HEK293 (cell line): ENCODE data around the gene BAG1.

Experiments
- HIC1 ChIP-seq: fragments of 450-650 bp; formaldehyde crosslinking; IDR thresholded peaks from 2 replicates; pipeline ENCODE4 v1.5.1; 2016; ENCODE audit warnings: missing biosample characterization, missing genetic modification characterization
- HOXC10 ChIP-seq: sonication (generic); formaldehyde crosslinking; IDR thresholded peaks from 2 replicates; pipeline ENCODE4 v1.8.1; 2023; ENCODE audit warnings: mild to moderate bottlenecking, missing genetic modification reagents
- TRIM28 ChIP-seq: IDR thresholded peaks from 2 replicates; pipeline ENCODE4 v1.6.1; 2011; ENCODE audit warnings: low read length, control low read depth, borderline replicate concordance
- ZNF114 ChIP-seq: fragments of 450-650 bp; formaldehyde crosslinking; IDR thresholded peaks from 2 replicates; pipeline ENCODE4 v1.5.0; 2017; ENCODE audit warnings: missing biosample characterization, missing genetic modification characterization
- ZNF133 ChIP-seq: fragments of 450-650 bp; formaldehyde crosslinking; IDR thresholded peaks from 2 replicates; pipeline ENCODE4 v1.5.1; 2016; ENCODE audit warnings: missing biosample characterization, missing genetic modification characterization
- ZNF155 ChIP-seq: fragments of 450-650 bp; formaldehyde crosslinking; IDR thresholded peaks from 2 replicates; pipeline ENCODE4 v1.5.1; 2016; ENCODE audit warnings: missing biosample characterization, missing genetic modification characterization
- ZNF16 ChIP-seq: fragments of 450-650 bp; formaldehyde crosslinking; IDR thresholded peaks from 2 replicates; pipeline ENCODE4 v1.5.1; 2016; ENCODE audit warnings: low read depth, missing biosample characterization, missing genetic modification characterization
- ZNF202 ChIP-seq: fragments of 450-650 bp; formaldehyde crosslinking; IDR thresholded peaks from 2 replicates; pipeline ENCODE4 v1.5.1; 2016; ENCODE audit warnings: missing biosample characterization, missing genetic modification characterization, borderline replicate concordance
- ZNF211 ChIP-seq: fragments of 450-650 bp; formaldehyde crosslinking; IDR thresholded peaks from 2 replicates; pipeline ENCODE4 v1.5.1; 2016; ENCODE audit warnings: low read depth, missing biosample characterization, missing genetic modification characterization
- ZNF248 ChIP-seq: fragments of 450-650 bp; formaldehyde crosslinking; IDR thresholded peaks from 2 replicates; pipeline ENCODE4 v1.5.1; 2017; ENCODE audit warnings: missing biosample characterization, missing genetic modification characterization
- ZNF302 ChIP-seq: fragments of 450-650 bp; formaldehyde crosslinking; IDR thresholded peaks from 2 replicates; pipeline ENCODE4 v1.5.1; 2016; ENCODE audit warnings: missing biosample characterization, missing genetic modification characterization, low read depth
- ZNF398 ChIP-seq: fragments of 450-650 bp; formaldehyde crosslinking; IDR thresholded peaks from 2 replicates; pipeline ENCODE4 v1.5.1; 2017; ENCODE audit warnings: missing biosample characterization, missing genetic modification characterization
- ZNF404 ChIP-seq: fragments of 450-650 bp; formaldehyde crosslinking; IDR thresholded peaks from 2 replicates; pipeline ENCODE4 v1.5.1; 2017; ENCODE audit warnings: missing biosample characterization, missing genetic modification characterization
- ZNF449 ChIP-seq: fragments of 450-650 bp; formaldehyde crosslinking; IDR thresholded peaks from 2 replicates; pipeline ENCODE4 v1.5.1; 2017; ENCODE audit warnings: missing biosample characterization, mild to moderate bottlenecking, missing genetic modification characterization, moderate library complexity
- ZNF529 ChIP-seq: fragments of 450-650 bp; formaldehyde crosslinking; IDR thresholded peaks from 2 replicates; pipeline ENCODE4 v1.5.1; 2017; ENCODE audit warnings: missing genetic modification characterization, missing biosample characterization; ENCODE audit not compliant: insufficient replicate concordance
- ZNF548 ChIP-seq: fragments of 450-650 bp; formaldehyde crosslinking; IDR thresholded peaks from 2 replicates; pipeline ENCODE4 v1.5.1; 2016; ENCODE audit warnings: missing biosample characterization, missing genetic modification characterization
- ZNF629 ChIP-seq: fragments of 450-650 bp; formaldehyde crosslinking; IDR thresholded peaks from 2 replicates; pipeline ENCODE4 v1.5.1; 2017; ENCODE audit warnings: missing biosample characterization, missing genetic modification characterization
- ZNF692 ChIP-seq: fragments of 450-650 bp; formaldehyde crosslinking; IDR thresholded peaks from 2 replicates; pipeline ENCODE4 v1.5.1; 2016; ENCODE audit warnings: missing biosample characterization, missing genetic modification characterization
- ZNF843 ChIP-seq: fragments of 450-650 bp; formaldehyde crosslinking; IDR thresholded peaks from 2 replicates; pipeline ENCODE4 v1.5.1; 2016; ENCODE audit warnings: missing biosample characterization, missing genetic modification characterization
- ZXDB ChIP-seq: fragments of 450-650 bp; formaldehyde crosslinking; IDR thresholded peaks from 2 replicates; pipeline ENCODE4 v1.5.1; 2016; ENCODE audit warnings: missing biosample characterization, missing genetic modification characterization
- TF ChIP-seq, protein P1 (sequence below): fragments of 450-650 bp; formaldehyde crosslinking; IDR thresholded peaks from 2 replicates; pipeline ENCODE4 v1.5.1; 2016; ENCODE audit warnings: missing biosample characterization, missing genetic modification characterization
- TF ChIP-seq, protein P2 (sequence below): fragments of 450-650 bp; formaldehyde crosslinking; IDR thresholded peaks from 2 replicates; pipeline ENCODE4 v1.5.1; 2016; ENCODE audit warnings: missing biosample characterization, missing genetic modification characterization
- TF ChIP-seq, protein P3 (sequence below): fragments of 450-650 bp; formaldehyde crosslinking; IDR thresholded peaks from 2 replicates; pipeline ENCODE4 v1.5.1; 2016; ENCODE audit warnings: missing biosample characterization, missing genetic modification characterization
- TF ChIP-seq, protein P4 (sequence below): IDR thresholded peaks from 2 replicates; pipeline ENCODE4 v1.6.1; 2011; ENCODE audit warnings: mild to moderate bottlenecking, low read depth, low read length, borderline replicate concordance

BAG1 gene

DNA sequence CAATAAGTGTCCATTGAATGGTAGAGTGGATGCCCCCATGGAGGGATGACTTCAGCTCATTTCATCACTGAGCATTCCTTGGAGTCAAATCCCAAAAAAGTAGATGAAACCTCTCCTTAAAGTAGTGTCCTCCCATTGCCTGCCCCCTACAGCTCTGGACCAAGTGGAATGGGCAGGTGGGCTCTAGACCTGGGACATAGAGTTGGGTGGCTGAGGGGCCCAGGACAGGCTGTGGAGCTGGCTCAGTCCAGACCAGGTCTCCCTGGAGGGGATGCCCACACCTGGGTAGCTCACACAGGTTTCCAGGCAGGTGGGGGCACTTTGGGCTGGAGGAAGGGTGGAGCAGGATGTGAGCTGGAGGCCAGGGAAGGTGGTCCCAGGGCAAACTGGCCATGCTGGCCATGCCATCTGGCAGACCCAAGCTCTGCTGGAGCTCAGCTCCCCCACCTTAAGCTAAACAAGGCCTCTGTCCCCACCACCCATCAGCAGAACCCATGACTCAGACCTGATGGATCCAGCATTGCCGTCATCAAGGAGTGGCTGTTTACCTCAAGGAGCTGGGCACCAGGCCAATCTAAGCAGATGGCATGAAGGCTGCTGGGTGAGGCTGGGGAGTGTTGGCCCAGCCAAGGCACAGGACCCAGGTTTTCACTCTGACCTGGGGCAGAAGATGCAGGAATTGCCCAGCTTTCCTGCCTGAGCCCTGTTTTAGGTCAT, 30.7 kb downstream of the BAG1 start (continued):
- TF ChIP-seq, protein P1, sequence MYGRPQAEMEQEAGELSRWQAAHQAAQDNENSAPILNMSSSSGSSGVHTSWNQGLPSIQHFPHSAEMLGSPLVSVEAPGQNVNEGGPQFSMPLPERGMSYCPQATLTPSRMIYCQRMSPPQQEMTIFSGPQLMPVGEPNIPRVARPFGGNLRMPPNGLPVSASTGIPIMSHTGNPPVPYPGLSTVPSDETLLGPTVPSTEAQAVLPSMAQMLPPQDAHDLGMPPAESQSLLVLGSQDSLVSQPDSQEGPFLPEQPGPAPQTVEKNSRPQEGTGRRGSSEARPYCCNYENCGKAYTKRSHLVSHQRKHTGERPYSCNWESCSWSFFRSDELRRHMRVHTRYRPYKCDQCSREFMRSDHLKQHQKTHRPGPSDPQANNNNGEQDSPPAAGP (tag by site-specific recombination), result peak; percentile 95
- no peak for TF ChIP-seq ZNF548
- TF ChIP-seq, protein P2, sequence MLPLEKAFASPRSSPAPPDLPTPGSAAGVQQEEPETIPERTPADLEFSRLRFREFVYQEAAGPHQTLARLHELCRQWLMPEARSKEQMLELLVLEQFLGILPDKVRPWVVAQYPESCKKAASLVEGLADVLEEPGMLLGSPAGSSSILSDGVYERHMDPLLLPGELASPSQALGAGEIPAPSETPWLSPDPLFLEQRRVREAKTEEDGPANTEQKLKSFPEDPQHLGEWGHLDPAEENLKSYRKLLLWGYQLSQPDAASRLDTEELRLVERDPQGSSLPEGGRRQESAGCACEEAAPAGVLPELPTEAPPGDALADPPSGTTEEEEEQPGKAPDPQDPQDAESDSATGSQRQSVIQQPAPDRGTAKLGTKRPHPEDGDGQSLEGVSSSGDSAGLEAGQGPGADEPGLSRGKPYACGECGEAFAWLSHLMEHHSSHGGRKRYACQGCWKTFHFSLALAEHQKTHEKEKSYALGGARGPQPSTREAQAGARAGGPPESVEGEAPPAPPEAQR (tag by site-specific recombination), result no peak
- TF ChIP-seq ZXDB (tag by site-specific recombination), result peak; percentile 41
- peak; percentile 90 for TF ChIP-seq ZNF629 (tag by site-specific recombination)
- no peak for TF ChIP-seq ZNF211 (tag by site-specific recombination)
- TF ChIP-seq ZNF16, result no peak
- TF ChIP-seq HOXC10, result no peak
- TF ChIP-seq ZNF155, result no peak
- peak; percentile 85 for TF ChIP-seq ZNF692
- TF ChIP-seq, protein P3, sequence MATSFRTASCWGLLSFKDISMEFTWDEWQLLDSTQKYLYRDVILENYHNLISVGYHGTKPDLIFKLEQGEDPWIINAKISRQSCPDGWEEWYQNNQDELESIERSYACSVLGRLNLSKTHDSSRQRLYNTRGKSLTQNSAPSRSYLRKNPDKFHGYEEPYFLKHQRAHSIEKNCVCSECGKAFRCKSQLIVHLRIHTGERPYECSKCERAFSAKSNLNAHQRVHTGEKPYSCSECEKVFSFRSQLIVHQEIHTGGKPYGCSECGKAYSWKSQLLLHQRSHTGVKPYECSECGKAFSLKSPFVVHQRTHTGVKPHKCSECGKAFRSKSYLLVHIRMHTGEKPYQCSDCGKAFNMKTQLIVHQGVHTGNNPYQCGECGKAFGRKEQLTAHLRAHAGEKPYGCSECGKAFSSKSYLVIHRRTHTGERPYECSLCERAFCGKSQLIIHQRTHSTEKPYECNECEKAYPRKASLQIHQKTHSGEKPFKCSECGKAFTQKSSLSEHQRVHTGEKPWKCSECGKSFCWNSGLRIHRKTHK (tag by site-specific recombination), result no peak
- TF ChIP-seq HIC1 (tag by site-specific recombination), result no peak
- no peak for TF ChIP-seq ZNF302 (tag by site-specific recombination)
- no peak for TF ChIP-seq ZNF404
- TF ChIP-seq, protein P4, sequence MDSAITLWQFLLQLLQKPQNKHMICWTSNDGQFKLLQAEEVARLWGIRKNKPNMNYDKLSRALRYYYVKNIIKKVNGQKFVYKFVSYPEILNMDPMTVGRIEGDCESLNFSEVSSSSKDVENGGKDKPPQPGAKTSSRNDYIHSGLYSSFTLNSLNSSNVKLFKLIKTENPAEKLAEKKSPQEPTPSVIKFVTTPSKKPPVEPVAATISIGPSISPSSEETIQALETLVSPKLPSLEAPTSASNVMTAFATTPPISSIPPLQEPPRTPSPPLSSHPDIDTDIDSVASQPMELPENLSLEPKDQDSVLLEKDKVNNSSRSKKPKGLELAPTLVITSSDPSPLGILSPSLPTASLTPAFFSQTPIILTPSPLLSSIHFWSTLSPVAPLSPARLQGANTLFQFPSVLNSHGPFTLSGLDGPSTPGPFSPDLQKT, result no peak
- TF ChIP-seq ZNF114, result no peak
- TF ChIP-seq ZNF398 (tag by site-specific recombination), result peak; percentile 47; the same call in 1 of the 2 replicates
- no peak for TF ChIP-seq ZNF449 (tag by site-specific recombination)
- no peak for TF ChIP-seq ZNF133 (tag by site-specific recombination)
- no peak for TF ChIP-seq ZNF248 (tag by site-specific recombination)
- TF ChIP-seq ZNF843 (tag by site-specific recombination), result 0 out of 2 replicates have a peak, but pooled peaks have one; percentile 29
- no peak for TF ChIP-seq ZNF202 (tag by site-specific recombination)
- no peak for TF ChIP-seq ZNF529 (tag by site-specific recombination)
- no peak for TF ChIP-seq TRIM28
